Diencephalon (tissue), 1 donor: ENCODE measurements around the gene SPTB. TPM values are rescaled to one million over a fixed set of nuclear protein-coding genes. Genes with fewer than 3 reads are reported as not detected.

Experiments
- small RNA-seq: library from RNA; depleted of rRNA; stranded (forward); fragments of <200 nt; gene quantifications from one replicate; pipeline ENCODE3, GENCODE V24; 2014
- total RNA-seq: library from RNA; depleted of rRNA; stranded (reverse); fragments of >200 nt; gene quantifications from one replicate; pipeline ENCODE4 v1.2.3, GENCODE V29; 2014

Gene SPTB
- total RNA-seq = 28.1 TPM

GRCh38 chr14:64879635-64880220 is at the start of gene SPTB:
Gene SPTB (minus strand): TSS chr14:64879907. CDS start chr14:64823094, 56,813 bp downstream.

DNA sequence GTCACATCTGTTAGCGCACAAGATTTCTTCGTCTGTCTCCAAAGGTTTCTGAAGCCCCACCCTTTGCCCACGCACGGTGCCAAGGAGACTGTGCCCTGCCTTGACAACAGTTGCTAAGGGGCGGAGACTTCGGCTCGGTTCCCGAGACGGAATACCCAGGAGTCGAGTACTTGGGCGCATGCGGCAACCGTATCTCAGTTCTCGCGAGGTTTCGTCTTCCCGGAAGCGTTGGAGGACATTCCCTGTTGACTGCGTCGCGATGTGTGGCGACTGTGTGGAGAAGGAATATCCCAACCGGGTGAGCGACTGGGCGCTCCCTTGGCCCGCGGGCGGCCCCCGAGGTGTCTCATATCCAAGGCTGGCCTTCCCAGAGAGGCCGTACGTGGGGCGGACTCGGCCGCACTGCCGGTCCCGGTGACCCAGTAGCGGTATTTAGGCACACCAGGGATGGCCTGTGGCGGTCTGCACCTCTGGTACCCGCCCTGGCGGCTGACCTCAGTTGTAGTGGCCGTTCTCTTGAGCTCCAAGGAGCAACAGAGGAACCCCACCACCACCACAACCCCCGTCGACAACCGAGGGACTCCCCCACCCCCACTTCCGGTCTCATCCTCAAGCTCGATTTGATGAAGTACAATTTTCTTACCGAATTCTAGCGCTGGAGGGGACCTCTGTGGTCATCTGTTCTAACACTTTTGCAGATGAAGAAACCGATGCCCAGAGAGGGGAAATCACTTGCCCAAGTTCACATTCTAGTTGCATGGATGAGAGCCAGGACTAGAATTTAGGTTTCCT is 34.7 kb upstream of the SPTB start, which contains the start of gene CHURC1:
Gene CHURC1, plus strand, starts transcription at position 219 of the 792 bp plus-strand sequence. Its CDS starts 41 bp downstream, at position 260.

GRCh38 chr14:64704143-64704742 is 175.5 kb downstream of the SPTB start, which contains the start of gene PLEKHG3:
Gene PLEKHG3 (plus strand): TSS chr14:64704424. CDS start chr14:64727632, 23,208 bp downstream.

Small RNA genes within 50 kb of the gene (small RNA-seq; reads per million reads assigned to genes)
- not detected for gene RPPH1-2P

Other genes starting within 250 kb of the SPTB start
- gene PLEKHG3, start 175.5 kb downstream of the SPTB start, total RNA-seq = 9.9 TPM
- gene CHURC1, start 34.5 kb upstream of the SPTB start, total RNA-seq = 47.7 TPM
- gene GPX2, start 62.8 kb upstream of the SPTB start, total RNA-seq = not detected
- 44.1 TPM for gene RAB15, start 92.4 kb upstream of the SPTB start, total RNA-seq
- gene FNTB, start 107.0 kb upstream of the SPTB start, total RNA-seq = 16.4 TPM
- 57.7 TPM for gene MAX, start 222.6 kb upstream of the SPTB start, total RNA-seq